DOHH2 (cell line): ENCODE measurements around the gene SCRG1.

Source experiments
- EZH2phosphoT487 ChIP-seq: fragments of 200-600 bp; sonication (generic); IDR thresholded peaks from 2 replicates; pipeline ENCODE4 v1.6.1; 2017; ENCODE audit warnings: borderline replicate concordance, mild to moderate bottlenecking, antibody characterized with exemption, low read length, moderate library complexity, mixed read lengths
- TF ChIP-seq, protein P1 (sequence below): fragments of 200-600 bp; sonication (generic); IDR thresholded peaks from one replicate; pipeline ENCODE4 v1.5.1; 2014; ENCODE audit warnings: antibody characterized with exemption, mild to moderate bottlenecking, low read depth, low read length; ENCODE audit not compliant: poor library complexity, severe bottlenecking

DNA sequence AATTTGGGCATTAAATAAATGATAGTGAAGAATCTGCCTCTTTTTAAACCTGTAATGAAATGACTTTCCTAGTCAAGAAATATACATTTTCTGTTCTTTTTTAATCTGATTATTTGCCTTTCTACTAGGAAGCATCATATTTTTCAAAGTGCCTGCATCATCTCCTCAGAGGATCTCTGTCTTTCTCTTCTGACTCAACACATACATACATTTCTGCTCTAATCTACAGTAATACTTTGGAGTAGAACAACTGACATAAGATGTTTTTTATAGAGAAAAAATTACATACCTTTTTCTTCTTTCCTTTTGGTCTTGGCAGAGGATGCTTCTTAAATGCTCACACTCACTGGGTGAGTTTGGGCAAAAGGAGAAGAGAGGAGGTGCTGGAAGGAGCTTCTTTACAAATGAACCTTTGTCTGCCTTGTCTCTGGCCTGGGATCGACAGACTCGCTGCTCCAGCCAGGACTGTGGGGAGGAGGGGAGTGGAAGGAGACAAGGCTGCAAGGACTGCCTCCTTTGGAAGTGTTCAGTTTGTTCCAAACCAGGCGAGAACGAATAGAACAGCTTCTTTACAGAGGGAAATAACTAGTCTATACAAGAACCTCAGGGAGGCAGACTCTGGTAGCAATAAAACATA lies at the start of gene SCRG1:
- TF ChIP-seq, protein P1, sequence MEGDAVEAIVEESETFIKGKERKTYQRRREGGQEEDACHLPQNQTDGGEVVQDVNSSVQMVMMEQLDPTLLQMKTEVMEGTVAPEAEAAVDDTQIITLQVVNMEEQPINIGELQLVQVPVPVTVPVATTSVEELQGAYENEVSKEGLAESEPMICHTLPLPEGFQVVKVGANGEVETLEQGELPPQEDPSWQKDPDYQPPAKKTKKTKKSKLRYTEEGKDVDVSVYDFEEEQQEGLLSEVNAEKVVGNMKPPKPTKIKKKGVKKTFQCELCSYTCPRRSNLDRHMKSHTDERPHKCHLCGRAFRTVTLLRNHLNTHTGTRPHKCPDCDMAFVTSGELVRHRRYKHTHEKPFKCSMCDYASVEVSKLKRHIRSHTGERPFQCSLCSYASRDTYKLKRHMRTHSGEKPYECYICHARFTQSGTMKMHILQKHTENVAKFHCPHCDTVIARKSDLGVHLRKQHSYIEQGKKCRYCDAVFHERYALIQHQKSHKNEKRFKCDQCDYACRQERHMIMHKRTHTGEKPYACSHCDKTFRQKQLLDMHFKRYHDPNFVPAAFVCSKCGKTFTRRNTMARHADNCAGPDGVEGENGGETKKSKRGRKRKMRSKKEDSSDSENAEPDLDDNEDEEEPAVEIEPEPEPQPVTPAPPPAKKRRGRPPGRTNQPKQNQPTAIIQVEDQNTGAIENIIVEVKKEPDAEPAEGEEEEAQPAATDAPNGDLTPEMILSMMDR: no peak
- TF ChIP-seq EZH2phosphoT487: no peak
